H9 (cell line): Measurements from ENCODE around the gene DPPA4. TPM values are rescaled to one million over a fixed set of nuclear protein-coding genes. Genes with fewer than 3 reads are reported as not detected.

Source experiments
- DNase-seq: peaks from one replicate; pipeline ENCODE4 v3.0.0-alpha.2; 2017
- H2AFZ ChIP-seq: one replicate; pipeline ENCODE4 v1.6.1; 2013; ENCODE audit warnings: mild to moderate bottlenecking, low read length, control low read depth, moderate library complexity
- H2AK5ac ChIP-seq: 2 replicates; pipeline ENCODE4 v1.6.1; 2013; ENCODE audit warnings: low read length, control low read depth, mixed read lengths; ENCODE audit not compliant: insufficient read length
- H2BK120ac ChIP-seq: one replicate; pipeline ENCODE4 v1.6.1; 2013; ENCODE audit warnings: low read depth, mild to moderate bottlenecking, low read length, control low read depth, inconsistent platforms; ENCODE audit not compliant: poor library complexity, severe bottlenecking
- H2BK12ac ChIP-seq: 2 replicates; pipeline ENCODE4 v1.6.1; 2013; ENCODE audit warnings: low read length, control low read depth, mixed read lengths, low read depth; ENCODE audit not compliant: insufficient read length
- H2BK15ac ChIP-seq: 2 replicates; pipeline ENCODE4 v1.6.1; 2013; ENCODE audit warnings: low read depth, low read length, control low read depth
- H2BK20ac ChIP-seq: one replicate; pipeline ENCODE4 v1.6.1; 2013; ENCODE audit warnings: low read depth, mild to moderate bottlenecking, low read length, control low read depth, inconsistent platforms; ENCODE audit not compliant: poor library complexity, severe bottlenecking
- H2BK5ac ChIP-seq: 2 replicates; pipeline ENCODE4 v1.6.1; 2013; ENCODE audit warnings: low read length, control low read depth, mixed read lengths; ENCODE audit not compliant: insufficient read length
- H3K14ac ChIP-seq: 2 replicates; pipeline ENCODE4 v1.6.1; 2013; ENCODE audit warnings: low read length, control low read depth; ENCODE audit not compliant: insufficient read depth
- H3K18ac ChIP-seq: 2 replicates; pipeline ENCODE4 v1.6.1; 2013; ENCODE audit warnings: low read depth, mild to moderate bottlenecking, mixed read lengths, low read length, control low read depth; ENCODE audit not compliant: insufficient read length
- H3K23ac ChIP-seq: 2 replicates; pipeline ENCODE4 v1.6.1; 2013; ENCODE audit warnings: low read length, control low read depth, mixed read lengths, low read depth; ENCODE audit not compliant: insufficient read length
- H3K23me2 ChIP-seq: 2 replicates; pipeline ENCODE4 v1.6.1; 2013; ENCODE audit warnings: low read depth, mild to moderate bottlenecking, mixed read lengths, low read length, control low read depth; ENCODE audit not compliant: insufficient read length, poor library complexity, severe bottlenecking
- H3K27ac ChIP-seq: 2 replicates; pipeline ENCODE4 v1.5.1; 2013; ENCODE audit warnings: low read length, control low read depth, mixed read lengths, low read depth; ENCODE audit not compliant: insufficient read length
- H3K27me3 ChIP-seq: 2 replicates; pipeline ENCODE4 v1.6.1; 2013; ENCODE audit warnings: low read length, control low read depth, inconsistent platforms; ENCODE audit not compliant: insufficient read depth
- H3K4ac ChIP-seq: 2 replicates; pipeline ENCODE4 v1.6.1; 2013; ENCODE audit warnings: low read depth, mild to moderate bottlenecking, control low read depth, inconsistent platforms, low read length, moderate library complexity
- H3K4me1 ChIP-seq: 2 replicates; pipeline ENCODE4 v1.6.1; 2013; ENCODE audit warnings: low read length, control low read depth, inconsistent platforms; ENCODE audit not compliant: insufficient read depth
- H3K4me2 ChIP-seq: 2 replicates; pipeline ENCODE4 v1.6.1; 2013; ENCODE audit warnings: low read length, control low read depth, mixed read lengths; ENCODE audit not compliant: insufficient read length, insufficient read depth
- H3K56ac ChIP-seq: 2 replicates; pipeline ENCODE4 v1.6.1; 2013; ENCODE audit warnings: low read depth, mild to moderate bottlenecking, mixed read lengths, low read length, control low read depth; ENCODE audit not compliant: insufficient read length
- H3K79me1 ChIP-seq: 2 replicates; pipeline ENCODE4 v1.6.1; 2013; ENCODE audit warnings: low read depth, mild to moderate bottlenecking, moderate library complexity, low read length, control low read depth, inconsistent platforms; ENCODE audit not compliant: insufficient read depth, poor library complexity, severe bottlenecking
- H3K79me2 ChIP-seq: 2 replicates; pipeline ENCODE4 v1.6.1; 2013; ENCODE audit warnings: low read length, control low read depth, inconsistent platforms; ENCODE audit not compliant: insufficient read depth
- H3K9ac ChIP-seq: 2 replicates; pipeline ENCODE4 v1.6.1; 2013; ENCODE audit warnings: low read length, control low read depth, mixed read lengths; ENCODE audit not compliant: insufficient read length; ENCODE audit errors: extremely low read depth
- H3K9me3 ChIP-seq: one replicate; pipeline ENCODE4 v1.6.1; 2013; ENCODE audit warnings: low read depth, low read length, inconsistent platforms; ENCODE audit not compliant: control insufficient read depth
- H3T11ph ChIP-seq: one replicate; pipeline ENCODE4 v1.6.1; 2013; ENCODE audit warnings: mild to moderate bottlenecking, low read length, control low read depth, inconsistent platforms
- H4K20me1 ChIP-seq: one replicate; pipeline ENCODE4 v1.6.1; 2013; ENCODE audit not compliant: control insufficient read depth, insufficient read length, insufficient read depth
- H4K5ac ChIP-seq: 2 replicates; pipeline ENCODE4 v1.6.1; 2013; ENCODE audit warnings: low read depth, mild to moderate bottlenecking, mixed read lengths, low read length, control low read depth; ENCODE audit not compliant: insufficient read length
- H4K8ac ChIP-seq: replicated peaks from 2 replicates; pipeline ENCODE4 v1.6.1; 2013; ENCODE audit warnings: low read length, control low read depth, mixed read lengths, low read depth; ENCODE audit not compliant: insufficient read length
- H4K91ac ChIP-seq: 2 replicates; pipeline ENCODE4 v1.6.1; 2013; ENCODE audit warnings: low read depth, mild to moderate bottlenecking, moderate library complexity, mixed read lengths, low read length, control low read depth; ENCODE audit not compliant: insufficient read length
- H3K27ac Mint-ChIP-seq, 3 experiments: 2 replicates in 2 of 3; 3 replicates in 1 of 3; pipeline ENCODE4 v1.8.0; 2020 to 2021; ENCODE audit warnings: mixed read lengths in 3 of 3, mild to moderate bottlenecking in 1 of 3, moderate library complexity in 1 of 3
- H3K27me3 Mint-ChIP-seq: 2 replicates; pipeline ENCODE4 v1.8.0; 2021; ENCODE audit warnings: low read depth, mild to moderate bottlenecking, moderate library complexity, mixed read lengths
- H3K36me3 Mint-ChIP-seq, 3 experiments: 2 replicates in 2 of 3; 3 replicates in 1 of 3; pipeline ENCODE4 v1.8.0; 2020 to 2021; ENCODE audit warnings: low read depth in 3 of 3, mixed read lengths in 3 of 3; ENCODE audit not compliant: insufficient read depth in 1 of 3
- H3K4me1 Mint-ChIP-seq, 2 experiments: 2 replicates each; pipeline ENCODE4 v1.8.0; 2020; ENCODE audit warnings: mixed read lengths in 2 of 2
- H3K4me3 Mint-ChIP-seq, 2 experiments: 2 replicates in 1 of 2; 3 replicates in 1 of 2; pipeline ENCODE4 v1.8.0; 2020 to 2021; ENCODE audit warnings: mild to moderate bottlenecking in 2 of 2, mixed read lengths in 2 of 2, moderate library complexity in 1 of 2
- H3K9me3 Mint-ChIP-seq, 2 experiments: 2 replicates in 1 of 2; 3 replicates in 1 of 2; pipeline ENCODE4 v1.8.0; 2020; ENCODE audit warnings: mild to moderate bottlenecking in 2 of 2, mixed read lengths in 2 of 2, moderate library complexity in 1 of 2
- CTCF ChIP-seq: fragments of 200-600 bp; sonication (generic); conservative IDR thresholded peaks from 3 replicates; pipeline ENCODE4 v1.8.0; 2021; ENCODE audit warnings: antibody characterized with exemption, mild to moderate bottlenecking
- WGBS: extraction: QIAGEN DNeasy Blood & Tissue Kit; methylation state at CpG from one replicate; pipeline ENCODE4 v1.1.7; 2013; ENCODE audit warnings: missing lambda C conversion rate, low lambda C conversion rate, mixed read lengths; ENCODE audit not compliant: insufficient read length; ENCODE audit errors: extremely low coverage; 5-methylcytosine and 5-hydroxymethylcytosine counted together
- total RNA-seq: library from RNA; stranded (reverse); gene quantifications from 2 replicates; pipeline ENCODE4 v1.2.1, GENCODE V29; 2021

DPPA4 gene
- total RNA-seq, 1 experiment from 2014 or later = 821 TPM

GRCh38 chr3:109373933-109374332 is 36.6 kb upstream of the DPPA4 start:
- no peaks in the 10 kb centered on the region for H3K4me1 ChIP-seq
- H3K56ac ChIP-seq = no peak overlapping the region
- no peak overlapping the region for H2BK120ac ChIP-seq
- H2BK15ac ChIP-seq = no peak overlapping the region
- H3K23ac ChIP-seq = no peak overlapping the region
- H3K4me2 ChIP-seq = no peak overlapping the region
- H4K5ac ChIP-seq = no peak overlapping the region
- H3K18ac ChIP-seq = no peak overlapping the region
- Mint-ChIP-seq H3K4me1 (peaks cover 3% of the 10 kb centered on the region in 2 experiments; a peak in 2 of 4 replicates), H3K9me3 (no peaks in the 10 kb centered on the region; a peak in 1 of 5 replicates), H3K36me3 (peaks cover 9 to 14% (median 12%) of the 10 kb centered on the region in 3 experiments; a peak in 5 of 7 replicates), H3K27ac (no peak overlapping the region), H3K4me3 (no peak overlapping the region), H3K27me3 (no peaks in the 10 kb centered on the region)
- no peak overlapping the region for H3T11ph ChIP-seq
- H3K9ac ChIP-seq = no peak overlapping the region
- no peak overlapping the region for H2AK5ac ChIP-seq
- no peak overlapping the region for H4K8ac ChIP-seq
- H3K4ac ChIP-seq = no peak overlapping the region
- H4K20me1 ChIP-seq = no peaks in the 10 kb centered on the region
- no CpG with 5 or more reads among the region's 2 CpGs for WGBS
- no peak overlapping the region for H3K14ac ChIP-seq
- no peaks in the 10 kb centered on the region for H3K79me2 ChIP-seq
- no peak overlapping the region for H2AFZ ChIP-seq
- H4K91ac ChIP-seq = no peak overlapping the region
- no peaks in the 10 kb centered on the region for H3K27me3 ChIP-seq
- H2BK12ac ChIP-seq = no peak overlapping the region
- no peak overlapping the region for H2BK5ac ChIP-seq
- no peaks in the 10 kb centered on the region for H3K23me2 ChIP-seq
- H3K9me3 ChIP-seq = no peaks in the 10 kb centered on the region
- no peak for DNase-seq
- no peak for TF ChIP-seq CTCF
- H2BK20ac ChIP-seq = no peak overlapping the region
- no peak overlapping the region for H3K27ac ChIP-seq
- no peaks in the 10 kb centered on the region for H3K79me1 ChIP-seq
